Ramos (cell line): ENCODE results near the gene LINGO3.

Source experiments
- in situ Hi-C: fragments of 300-500 bp; cut with MboI; formaldehyde crosslinking; loops from one replicate; pipeline ENCODE4 v1.14.3; 2022; ENCODE audit warnings: low sequenced_read_pairs; ENCODE audit not compliant: unreplicated experiment

Gene LINGO3

GRCh38 chr19:2307518-2308012 lies 389 bp downstream of the LINGO3 start:
- in situ Hi-C loops, result no loop called here

- in situ Hi-C loops, result no loop called here
Observed at GRCh38 chr19:2306971-2307370, 983 bp downstream of the LINGO3 start.

GRCh38 chr19:2306281-2306806 lies 1.6 kb downstream of the LINGO3 start:
- in situ Hi-C loops, result no loop called here

- in situ Hi-C loops, result no loop called here
Observed at GRCh38 chr19:2305452-2306280, 2.3 kb downstream of the LINGO3 start.

GRCh38 chr19:2303211-2303798 lies 4.6 kb downstream of the LINGO3 start:
- in situ Hi-C loops, result no loop called here

- in situ Hi-C loops, result no loop called here
Observed at GRCh38 chr19:2302319-2303210, 5.4 kb downstream of the LINGO3 start.

GRCh38 chr19:2300533-2300932 lies 7.4 kb downstream of the LINGO3 start:
- in situ Hi-C loops, result no loop called here

GRCh38 chr19:2296141-2296540 lies 11.8 kb downstream of the LINGO3 start:
- in situ Hi-C loops, result no loop called here

GRCh38 chr19:2294687-2295335 lies 13.1 kb downstream of the LINGO3 start:
- in situ Hi-C loops, result no loop called here

- in situ Hi-C loops, result no loop called here
Observed at GRCh38 chr19:2291185-2291751, 16.7 kb downstream of the LINGO3 start.

- in situ Hi-C loops, result no loop called here
Observed at GRCh38 chr19:2290441-2291184, 17.3 kb downstream of the LINGO3 start.

- in situ Hi-C loops, result no loop called here
Observed at GRCh38 chr19:2289714-2290435, 18.1 kb downstream of the LINGO3 start.

GRCh38 chr19:2288818-2289713 lies 18.9 kb downstream of the LINGO3 start:
- in situ Hi-C loops, result no loop called here

- in situ Hi-C loops, result no loop called here
Observed at GRCh38 chr19:2288338-2288817, 19.6 kb downstream of the LINGO3 start.

GRCh38 chr19:2287585-2288337 lies 20.2 kb downstream of the LINGO3 start:
- in situ Hi-C loops, result no loop called here

GRCh38 chr19:2286402-2287140 lies 21.4 kb downstream of the LINGO3 start:
- in situ Hi-C loops, result no loop called here
